H1 (cell line): ENCODE measurements around the gene NUP88. TPM values are rescaled to one million over a fixed set of nuclear protein-coding genes. Genes with fewer than 3 reads are reported as not detected.
A peak's percentile ranks its signal among the peaks of the same experiment; 100 is the strongest.

Experiments
- CTCF ChIA-PET: fragments of 300-600 bp; sonication (Branson Sonifier 250); formaldehyde crosslinking; loops from one replicate; lab custom pipeline; 2021; ENCODE audit not compliant: partially characterized antibody; lab: Charles Lee
- POLR2A ChIA-PET: fragments of 300-600 bp; sonication (Branson Sonifier 250); formaldehyde crosslinking; loops from one replicate; lab custom pipeline; 2021; ENCODE audit warnings: inconsistent platforms; ENCODE audit not compliant: partially characterized antibody; lab: Charles Lee
- DNase-seq, 2 experiments: peaks; one replicate each; pipeline versions ENCODE4 v3.0.0 to v3.0.0-alpha.2; 2010 to 2022; ENCODE audit warnings: low spot score in 2 of 2, low read depth in 1 of 2, mixed read lengths in 1 of 2
- FAIRE-seq: peaks from 2 replicates; lab custom pipeline; 2011; peaks lifted over from hg19 to GRCh38; lab: Jason Lieb, UNC
- H2AFZ ChIP-seq: 2 replicates; pipeline ENCODE4 v1.8.1; 2012; ENCODE audit warnings: low read length, inconsistent platforms
- H2AK5ac ChIP-seq: 2 replicates; pipeline ENCODE4 v1.6.1; 2013; ENCODE audit warnings: low read depth, low read length
- H2BK120ac ChIP-seq: replicated peaks from 2 replicates; pipeline ENCODE3; 2013; ENCODE audit warnings: low read depth, low read length, inconsistent platforms
- H2BK12ac ChIP-seq: 2 replicates; pipeline ENCODE4 v1.6.1; 2013; ENCODE audit warnings: low read depth, low read length
- H2BK15ac ChIP-seq: 2 replicates; pipeline ENCODE4 v1.6.1; 2013; ENCODE audit warnings: low read length
- H2BK20ac ChIP-seq: 2 replicates; pipeline ENCODE4 v1.6.1; 2013; ENCODE audit warnings: low read length
- H2BK5ac ChIP-seq: 2 replicates; pipeline ENCODE4 v1.6.1; 2013; ENCODE audit warnings: low read depth, low read length
- H3K14ac ChIP-seq: 2 replicates; pipeline ENCODE4 v1.6.1; 2013; ENCODE audit warnings: inconsistent platforms; ENCODE audit not compliant: insufficient read length
- H3K18ac ChIP-seq: 2 replicates; pipeline ENCODE4 v1.6.1; 2013; ENCODE audit warnings: low read length; ENCODE audit errors: extremely low read depth
- H3K23ac ChIP-seq: 2 replicates; pipeline ENCODE4 v1.6.1; 2013; ENCODE audit warnings: inconsistent platforms; ENCODE audit not compliant: insufficient read length
- H3K23me2 ChIP-seq: 2 replicates; pipeline ENCODE4 v1.6.1; 2013; ENCODE audit warnings: low read depth, low read length
- H3K27ac ChIP-seq: 2 replicates; pipeline ENCODE4 v1.6.1; 2011; ENCODE audit warnings: low read depth, low read length, inconsistent platforms
- H3K27me3 ChIP-seq, 4 experiments: replicated peaks in 1 of 4; 1 replicate in 1 of 4; 2 replicates in 3 of 4; pipeline versions ENCODE4 v1.6.1 to v1.8.1; 2011 to 2013; ENCODE audit warnings: low read length in 3 of 4, mild to moderate bottlenecking in 3 of 4, inconsistent platforms in 2 of 4, mixed read lengths in 2 of 4, moderate library complexity in 1 of 4; ENCODE audit not compliant: control insufficient read depth in 3 of 4, insufficient read depth in 3 of 4; ENCODE audit errors: extremely low read depth in 1 of 4
- H3K36me3 ChIP-seq, 4 experiments: 2 replicates each; pipeline versions ENCODE4 v1.6.1 to v1.8.1; 2011 to 2013; ENCODE audit warnings: mild to moderate bottlenecking in 4 of 4, low read length in 3 of 4, moderate library complexity in 2 of 4, control low read depth in 1 of 4, inconsistent platforms in 1 of 4; ENCODE audit not compliant: insufficient read depth in 4 of 4, control insufficient read depth in 2 of 4
- H3K4ac ChIP-seq: replicated peaks from 2 replicates; pipeline ENCODE3; 2013; ENCODE audit warnings: low read length, low read depth, mixed read lengths, inconsistent platforms; ENCODE audit not compliant: insufficient read length
- H3K4me1 ChIP-seq, 4 experiments: replicated peaks in 1 of 4; 1 replicate in 1 of 4; 2 replicates in 3 of 4; pipeline versions ENCODE4 v1.6.1 to v1.8.1; 2011 to 2013; ENCODE audit warnings: low read length in 3 of 4, inconsistent platforms in 2 of 4, mixed read lengths in 1 of 4; ENCODE audit not compliant: insufficient read depth in 4 of 4, control insufficient read depth in 3 of 4
- H3K4me2 ChIP-seq, 2 experiments: 2 replicates each; pipeline versions ENCODE4 v1.6.1 to v1.8.1; 2011 to 2013; ENCODE audit warnings: low read depth in 2 of 2, low read length in 2 of 2, control low read depth in 1 of 2, inconsistent platforms in 1 of 2, mild to moderate bottlenecking in 1 of 2; ENCODE audit not compliant: insufficient read depth in 1 of 2
- H3K4me3 ChIP-seq, 4 experiments: fragments of 200-600, 300-600 bp in 1 of 4; sonication (generic), shearing (Covaris generic), sonication (Bioruptor Twin) in 1 of 4; 2 replicates each; pipeline versions ENCODE4 v1.5.1 to v1.8.1; 2011 to 2016; ENCODE audit warnings: low read length in 4 of 4, low read depth in 3 of 4, control low read depth in 2 of 4, inconsistent platforms in 2 of 4, mild to moderate bottlenecking in 2 of 4, mixed read lengths in 1 of 4, moderate library complexity in 1 of 4; ENCODE audit not compliant: insufficient read depth in 2 of 4; ENCODE audit errors: extremely low read depth in 1 of 4
- H3K56ac ChIP-seq: replicated peaks from 2 replicates; pipeline ENCODE3; 2013; ENCODE audit warnings: low read depth, mild to moderate bottlenecking, mixed read lengths, low read length, inconsistent platforms; ENCODE audit not compliant: insufficient read length
- H3K79me1 ChIP-seq: 2 replicates; pipeline ENCODE4 v1.6.1; 2013; ENCODE audit warnings: low read depth, low read length, control low read depth
- H3K79me2 ChIP-seq, 2 experiments: 2 replicates each; pipeline versions ENCODE4 v1.6.1 to v1.8.1; 2012 to 2013; ENCODE audit warnings: low read length in 2 of 2, mild to moderate bottlenecking in 2 of 2, inconsistent platforms in 1 of 2; ENCODE audit not compliant: insufficient read depth in 2 of 2, control insufficient read depth in 1 of 2
- H3K9ac ChIP-seq, 4 experiments: replicated peaks in 1 of 4; 1 replicate in 1 of 4; 2 replicates in 3 of 4; pipeline versions ENCODE4 v1.6.1 to v1.8.1; 2011 to 2013; ENCODE audit warnings: low read depth in 3 of 4, low read length in 3 of 4, control low read depth in 2 of 4, mild to moderate bottlenecking in 2 of 4, moderate library complexity in 2 of 4, inconsistent platforms in 1 of 4; ENCODE audit errors: extremely low read depth in 1 of 4
- H3K9me3 ChIP-seq, 2 experiments: 2 replicates each; pipeline versions ENCODE4 v1.6.1 to v1.8.1; 2012 to 2013; ENCODE audit warnings: mild to moderate bottlenecking in 2 of 2, moderate library complexity in 2 of 2, control low read depth in 1 of 2, inconsistent platforms in 1 of 2, low read depth in 1 of 2, low read length in 1 of 2, mixed read lengths in 1 of 2; ENCODE audit not compliant: insufficient read depth in 2 of 2
- H4K20me1 ChIP-seq, 2 experiments: replicated peaks in 1 of 2; 2 replicates each; pipeline versions ENCODE3 to v1.8.1; 2011 to 2013; ENCODE audit warnings: inconsistent platforms in 2 of 2, low read length in 2 of 2, mild to moderate bottlenecking in 1 of 2; ENCODE audit not compliant: insufficient read depth in 2 of 2, control insufficient read depth in 1 of 2
- H4K5ac ChIP-seq: 2 replicates; pipeline ENCODE4 v1.6.1; 2013; ENCODE audit warnings: low read length, low read depth, mixed read lengths, inconsistent platforms; ENCODE audit not compliant: insufficient read length
- H4K8ac ChIP-seq: 2 replicates; pipeline ENCODE4 v1.8.0; 2013; ENCODE audit warnings: mild to moderate bottlenecking, moderate library complexity, low read length, inconsistent platforms; ENCODE audit not compliant: insufficient read depth; ENCODE audit errors: extremely low read depth
- H4K91ac ChIP-seq: replicated peaks from 2 replicates; pipeline ENCODE3; 2013; ENCODE audit warnings: low read length, mixed read lengths, inconsistent platforms; ENCODE audit not compliant: insufficient read length
- CHD1 ChIP-seq: IDR thresholded peaks from 2 replicates; pipeline ENCODE4 v1.6.1; 2012; ENCODE audit warnings: low read depth, low read length, improper control_type of control experiment
- E2F6 ChIP-seq: IDR thresholded peaks from 2 replicates; pipeline ENCODE4 v1.6.1; 2012; ENCODE audit warnings: inconsistent platforms
- EGR1 ChIP-seq: IDR thresholded peaks from 2 replicates; pipeline ENCODE4 v1.6.1; 2011; ENCODE audit warnings: low read depth, low read length, borderline replicate concordance
- GABPA ChIP-seq: IDR thresholded peaks from 2 replicates; pipeline ENCODE4 v1.6.1; 2011; ENCODE audit warnings: mild to moderate bottlenecking, low read length, moderate library complexity, borderline replicate concordance; ENCODE audit not compliant: insufficient read depth
- GTF2F1 ChIP-seq: IDR thresholded peaks from 2 replicates; pipeline ENCODE4 v1.6.1; 2012; ENCODE audit warnings: low read depth, low read length, improper control_type of control experiment, borderline replicate concordance
- RBBP5 ChIP-seq: IDR thresholded peaks from 2 replicates; pipeline ENCODE4 v1.7.1; 2012; ENCODE audit warnings: low read depth, mild to moderate bottlenecking, inconsistent platforms, low read length, moderate library complexity, borderline replicate concordance
- TEAD4 ChIP-seq: IDR thresholded peaks from 2 replicates; pipeline ENCODE4 v1.6.1; 2012; ENCODE audit warnings: low read depth, low read length, inconsistent platforms, mixed read lengths
- YY1 ChIP-seq: IDR thresholded peaks from 2 replicates; pipeline ENCODE4 v1.6.1; 2011; ENCODE audit warnings: low read depth, mild to moderate bottlenecking, low read length
- WGBS, 2 experiments: shearing (Covaris generic) in 1 of 2; methylation state at CpG; one replicate each; pipeline versions ENCODE4 v1.1.6 to v1.1.7; 2013 to 2015; ENCODE audit warnings: low lambda C conversion rate in 2 of 2, mixed read lengths in 2 of 2, inconsistent platforms in 1 of 2, low coverage in 1 of 2, missing lambda C conversion rate in 1 of 2; ENCODE audit not compliant: insufficient replicate concordance in 2 of 2, insufficient coverage in 1 of 2, insufficient read length in 1 of 2; ENCODE audit errors: extremely low coverage in 1 of 2, missing lambda C conversion rate in 1 of 2; 5-methylcytosine and 5-hydroxymethylcytosine counted together
- polyA plus RNA-seq, 7 experiments: library from polyadenylated mRNA; depleted of rRNA in 3 of 7; stranded (reverse) in 5 of 7; unstranded in 2 of 7; fragments of >200 nt in 5 of 7; fragments of 200-250 nt in 2 of 7; gene quantifications; 1 replicate in 5 of 7; 2 replicates in 1 of 7; 4 replicates in 1 of 7; pipeline versions ENCODE4 v1.2.1 to v1.2.3, GENCODE V29; 2011 to 2013; ENCODE audit warnings: missing spikeins in 2 of 7, mixed read lengths in 2 of 7
- total RNA-seq: library from RNA; stranded (reverse); fragmentation: NEBNext Ultra II Directional; extraction: Animal tissue kit (Norgen Biotek cat#: 25700); gene quantifications from 2 replicates; pipeline ENCODE4 v1.2.1, GENCODE V29; 2021
- TF ChIP-seq, protein P1 (sequence below): IDR thresholded peaks from 2 replicates; pipeline ENCODE4 v1.6.1; 2012; ENCODE audit warnings: low read length, inconsistent platforms

The NUP88 gene
- total and polyA plus RNA-seq, 2 of the 8 experiments (the other 6 are each of a cell fraction or from before 2014, with no cell fraction given): 77.4 to 105 TPM

- Histone ChIP-seq H2AK5ac (no peak overlapping the region), H3K36me3 (peaks cover 4 to 19% (median 15%) of the 10 kb centered on the region in 4 experiments), H3K23ac (no peak overlapping the region), H3K27me3 (no peaks in the 10 kb centered on the region), H3K14ac (no peak overlapping the region), H4K8ac (peak overlapping the region; percentile 36; the same call in 1 of the 2 replicates), H2BK15ac (0 out of 2 replicates have a peak overlapping the region, but pooled peaks have one; percentile 49), H4K20me1 (peaks cover 13 to 20% of the 10 kb centered on the region in 2 experiments), H3K4me2 (no peak overlapping the region; a peak in 1 of 4 replicates), H3K18ac (no peak overlapping the region), H4K5ac (no peak overlapping the region), H2BK120ac (no peak overlapping the region), H2BK5ac (no peak overlapping the region), H3K27ac (no peak overlapping the region), H2BK20ac (no peak overlapping the region), H3K4me3 (no peak overlapping the region), H3K4me1 (peaks cover 0 to 9% (median 6%) of the 10 kb centered on the region in 4 experiments; a peak in 3 of 7 replicates), H2AFZ (no peak overlapping the region), H3K9me3 (no peaks in the 10 kb centered on the region), H3K79me2 (peaks cover 46 to 71% of the 10 kb centered on the region in 2 experiments), H3K4ac (no peak overlapping the region), H3K23me2 (peaks cover 2% of the 10 kb centered on the region; the same call in 1 of the 2 replicates), H3K9ac (no peak overlapping the region), H3K79me1 (peaks cover 7% of the 10 kb centered on the region; the same call in 1 of the 2 replicates), H2BK12ac (no peak overlapping the region), H4K91ac (no peak overlapping the region), H3K56ac (no peak overlapping the region)
- ChIA-PET CTCF (interaction anchor here (1.2 kb wide), 1 partner anchor 26 kb away, joined by 4 read pairs; the partner anchor contains the start of gene C1QBP), POLR2A (interaction anchor here (0.7 to 3.0 kb wide), 10 partner anchors 22 to 61 kb away, joined by 3 to 14 read pairs (median 3); partner anchors contain the start of genes C1QBP, DERL2, MIS12 and NUP88)
- DNase-seq (no peak), FAIRE-seq (no peak)
- WGBS, 2 experiments: 87% methylated on average over 10 of the region's 10 CpGs; no CpG with 5 or more reads in 1 of the 2 experiments
- TF ChIP-seq CHD1 (no peak), EGR1 (no peak), TEAD4 (no peak), GTF2F1 (no peak), GABPA (no peak), YY1 (no peak), RBBP5 (no peak), E2F6 (no peak)
- TF ChIP-seq, protein P1, sequence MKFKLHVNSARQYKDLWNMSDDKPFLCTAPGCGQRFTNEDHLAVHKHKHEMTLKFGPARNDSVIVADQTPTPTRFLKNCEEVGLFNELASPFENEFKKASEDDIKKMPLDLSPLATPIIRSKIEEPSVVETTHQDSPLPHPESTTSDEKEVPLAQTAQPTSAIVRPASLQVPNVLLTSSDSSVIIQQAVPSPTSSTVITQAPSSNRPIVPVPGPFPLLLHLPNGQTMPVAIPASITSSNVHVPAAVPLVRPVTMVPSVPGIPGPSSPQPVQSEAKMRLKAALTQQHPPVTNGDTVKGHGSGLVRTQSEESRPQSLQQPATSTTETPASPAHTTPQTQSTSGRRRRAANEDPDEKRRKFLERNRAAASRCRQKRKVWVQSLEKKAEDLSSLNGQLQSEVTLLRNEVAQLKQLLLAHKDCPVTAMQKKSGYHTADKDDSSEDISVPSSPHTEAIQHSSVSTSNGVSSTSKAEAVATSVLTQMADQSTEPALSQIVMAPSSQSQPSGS: no peak
Observed at GRCh38 chr17:5464717-5465507, 45.5 kb upstream of the NUP88 start.
